ENCODE results near the gene CFLAR.

DNA sequence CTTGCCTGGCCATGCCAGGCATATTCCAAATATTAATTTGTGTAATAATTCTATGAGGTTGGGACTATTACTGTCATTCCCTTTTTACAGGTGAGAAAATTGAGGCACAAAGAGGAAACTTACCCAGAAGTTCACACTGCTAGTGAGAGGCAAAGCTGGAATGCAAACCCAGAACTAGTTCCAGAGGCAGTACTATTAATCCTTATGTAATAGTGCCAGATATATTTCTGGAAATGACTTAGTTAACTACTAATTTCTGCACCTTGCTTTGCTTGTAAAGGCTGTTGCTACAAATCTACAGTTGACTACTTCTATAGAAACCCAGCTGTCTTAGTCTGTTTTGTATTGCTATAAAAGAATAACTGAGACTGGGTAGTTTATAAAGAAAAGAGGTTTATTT is 5.3 kb upstream of the CFLAR start:
- TF ChIP-seq, protein P1, sequence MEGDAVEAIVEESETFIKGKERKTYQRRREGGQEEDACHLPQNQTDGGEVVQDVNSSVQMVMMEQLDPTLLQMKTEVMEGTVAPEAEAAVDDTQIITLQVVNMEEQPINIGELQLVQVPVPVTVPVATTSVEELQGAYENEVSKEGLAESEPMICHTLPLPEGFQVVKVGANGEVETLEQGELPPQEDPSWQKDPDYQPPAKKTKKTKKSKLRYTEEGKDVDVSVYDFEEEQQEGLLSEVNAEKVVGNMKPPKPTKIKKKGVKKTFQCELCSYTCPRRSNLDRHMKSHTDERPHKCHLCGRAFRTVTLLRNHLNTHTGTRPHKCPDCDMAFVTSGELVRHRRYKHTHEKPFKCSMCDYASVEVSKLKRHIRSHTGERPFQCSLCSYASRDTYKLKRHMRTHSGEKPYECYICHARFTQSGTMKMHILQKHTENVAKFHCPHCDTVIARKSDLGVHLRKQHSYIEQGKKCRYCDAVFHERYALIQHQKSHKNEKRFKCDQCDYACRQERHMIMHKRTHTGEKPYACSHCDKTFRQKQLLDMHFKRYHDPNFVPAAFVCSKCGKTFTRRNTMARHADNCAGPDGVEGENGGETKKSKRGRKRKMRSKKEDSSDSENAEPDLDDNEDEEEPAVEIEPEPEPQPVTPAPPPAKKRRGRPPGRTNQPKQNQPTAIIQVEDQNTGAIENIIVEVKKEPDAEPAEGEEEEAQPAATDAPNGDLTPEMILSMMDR (IDR thresholded peaks at IDR 0.05), result no peak
- no peak for TF ChIP-seq POLR2A (IDR thresholded peaks at IDR 0.05)
